Astrocyte of the spinal cord (primary cell): ENCODE data around the gene HS1BP3.

ENCODE experiments used
- DNase-seq: peaks from one replicate; pipeline ENCODE4 v3.0.0; 2011; ENCODE audit warnings: low read depth, low spot score
- H3K4me3 ChIP-seq: 2 replicates; pipeline ENCODE4 v1.5.1; 2011; ENCODE audit warnings: low read depth, mild to moderate bottlenecking, low read length, moderate library complexity
- in situ Hi-C: cut with HindIII; loops from 2 replicates; pipeline ENCODE4 v1.10.0; 2017; ENCODE audit warnings: low sequenced_read_pairs
- TF ChIP-seq, protein P1 (sequence below): IDR thresholded peaks from 2 replicates; pipeline ENCODE4 v1.5.1; 2012; ENCODE audit warnings: low read depth, mild to moderate bottlenecking, low read length, inconsistent platforms

HS1BP3 gene

DNA sequence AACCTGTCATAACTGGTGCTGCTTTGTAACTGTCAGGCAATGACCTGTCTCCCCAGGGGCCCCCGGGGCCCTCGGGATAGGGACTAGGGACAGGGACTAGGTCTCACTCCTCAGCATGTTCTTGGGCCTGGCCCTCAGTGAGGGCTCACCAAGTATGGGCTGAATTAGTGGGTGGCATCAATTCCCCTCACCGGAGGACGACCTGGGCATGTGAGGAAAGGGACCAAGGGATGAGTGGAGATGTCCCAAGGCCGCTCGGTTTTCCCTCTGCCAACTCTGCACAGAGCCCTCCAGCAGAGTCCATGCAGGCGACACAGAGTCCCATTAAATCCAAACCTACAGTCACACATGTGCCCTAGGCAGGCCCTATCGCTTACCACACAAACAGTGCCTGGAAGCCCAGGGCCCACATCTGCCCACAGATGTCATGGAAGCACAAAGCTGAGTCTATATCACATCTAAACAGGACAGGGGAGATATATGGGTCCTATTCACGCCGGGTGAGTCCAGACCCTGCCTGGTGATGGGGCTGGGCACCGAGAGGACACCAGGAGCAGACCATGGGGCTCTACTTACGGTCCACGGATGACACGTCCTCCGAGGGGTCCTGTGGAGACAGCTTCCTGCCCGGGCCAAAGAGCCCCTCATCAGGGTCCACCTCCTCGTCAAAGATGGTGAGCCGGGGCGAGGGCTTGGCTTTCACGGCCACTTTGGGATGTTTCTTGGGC, 26.6 kb downstream of the HS1BP3 start:
- in situ Hi-C loops: no loop called here
- H3K4me3 ChIP-seq: no peak overlapping the region
- no peak for DNase-seq
- TF ChIP-seq, protein P1, sequence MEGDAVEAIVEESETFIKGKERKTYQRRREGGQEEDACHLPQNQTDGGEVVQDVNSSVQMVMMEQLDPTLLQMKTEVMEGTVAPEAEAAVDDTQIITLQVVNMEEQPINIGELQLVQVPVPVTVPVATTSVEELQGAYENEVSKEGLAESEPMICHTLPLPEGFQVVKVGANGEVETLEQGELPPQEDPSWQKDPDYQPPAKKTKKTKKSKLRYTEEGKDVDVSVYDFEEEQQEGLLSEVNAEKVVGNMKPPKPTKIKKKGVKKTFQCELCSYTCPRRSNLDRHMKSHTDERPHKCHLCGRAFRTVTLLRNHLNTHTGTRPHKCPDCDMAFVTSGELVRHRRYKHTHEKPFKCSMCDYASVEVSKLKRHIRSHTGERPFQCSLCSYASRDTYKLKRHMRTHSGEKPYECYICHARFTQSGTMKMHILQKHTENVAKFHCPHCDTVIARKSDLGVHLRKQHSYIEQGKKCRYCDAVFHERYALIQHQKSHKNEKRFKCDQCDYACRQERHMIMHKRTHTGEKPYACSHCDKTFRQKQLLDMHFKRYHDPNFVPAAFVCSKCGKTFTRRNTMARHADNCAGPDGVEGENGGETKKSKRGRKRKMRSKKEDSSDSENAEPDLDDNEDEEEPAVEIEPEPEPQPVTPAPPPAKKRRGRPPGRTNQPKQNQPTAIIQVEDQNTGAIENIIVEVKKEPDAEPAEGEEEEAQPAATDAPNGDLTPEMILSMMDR: no peak

DNA sequence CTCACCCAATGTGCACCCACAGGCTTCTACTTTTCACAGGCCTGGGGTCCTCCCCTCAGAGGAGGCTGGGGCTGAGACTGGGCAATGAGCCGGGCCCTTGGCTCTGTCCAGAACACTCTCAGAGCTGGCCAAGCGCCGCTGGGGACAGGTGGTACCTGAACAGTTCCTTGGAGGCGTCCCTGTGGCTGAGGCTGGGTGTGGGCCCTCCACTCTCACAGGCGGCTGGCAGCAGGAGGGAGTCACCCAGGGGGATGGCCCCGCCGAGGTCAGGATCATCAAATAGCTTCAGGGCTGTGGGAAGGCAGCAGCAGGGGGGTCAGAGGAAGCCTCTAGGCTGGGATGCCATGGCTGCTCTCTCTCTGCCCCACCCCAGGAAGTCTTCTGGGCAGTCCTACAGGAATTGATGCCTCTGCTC, 27.1 kb downstream of the HS1BP3 start:
- in situ Hi-C loops: no loop called here
- DNase-seq: no peak
- no peak overlapping the region for H3K4me3 ChIP-seq
- TF ChIP-seq, protein P1: no peak

DNA sequence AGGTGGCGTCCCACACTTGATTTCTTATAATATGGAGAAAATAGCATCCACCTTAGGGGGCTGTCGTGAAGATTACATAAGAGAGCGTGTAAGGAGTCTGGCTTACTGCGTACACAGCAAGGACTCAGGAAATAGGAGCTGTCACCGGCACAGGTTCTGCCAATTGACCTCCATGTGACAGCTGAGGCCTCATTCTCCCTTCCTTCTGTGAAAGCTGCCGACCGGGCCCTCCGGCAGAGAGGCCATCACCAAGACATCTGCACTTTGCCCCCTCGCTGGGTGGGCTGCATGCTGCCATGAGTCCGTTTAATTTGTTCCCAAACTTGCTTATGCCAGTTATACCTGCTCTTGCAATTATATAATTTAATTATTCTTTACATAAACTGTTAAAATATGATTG, 27.7 kb downstream of the HS1BP3 start:
- H3K4me3 ChIP-seq: no peak overlapping the region
- TF ChIP-seq, protein P1: no peak
- in situ Hi-C loops: no loop called here
- no peak for DNase-seq

DNA sequence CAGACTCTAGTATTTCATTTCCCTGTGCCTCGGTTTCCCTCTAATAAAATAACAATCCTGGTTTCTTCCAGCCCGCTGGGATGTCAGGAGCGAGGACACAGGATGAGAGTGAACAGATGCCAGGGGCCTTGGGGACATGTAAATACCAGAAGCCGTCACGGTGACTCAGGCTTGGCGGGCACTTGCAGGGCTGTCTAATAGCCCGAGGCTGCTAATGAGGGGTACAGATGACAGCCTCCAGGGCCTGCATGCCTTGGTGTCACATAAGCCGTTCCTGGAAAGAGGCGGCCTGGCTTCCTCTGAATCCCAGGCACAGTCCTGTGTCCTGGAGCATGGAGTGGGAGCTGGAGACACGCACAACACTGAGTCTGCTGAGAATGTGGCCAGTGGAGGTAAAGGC, 28.2 kb downstream of the HS1BP3 start:
- TF ChIP-seq, protein P1: no peak
- no peak for DNase-seq
- no peak overlapping the region for H3K4me3 ChIP-seq
- in situ Hi-C loops: no loop called here

DNA sequence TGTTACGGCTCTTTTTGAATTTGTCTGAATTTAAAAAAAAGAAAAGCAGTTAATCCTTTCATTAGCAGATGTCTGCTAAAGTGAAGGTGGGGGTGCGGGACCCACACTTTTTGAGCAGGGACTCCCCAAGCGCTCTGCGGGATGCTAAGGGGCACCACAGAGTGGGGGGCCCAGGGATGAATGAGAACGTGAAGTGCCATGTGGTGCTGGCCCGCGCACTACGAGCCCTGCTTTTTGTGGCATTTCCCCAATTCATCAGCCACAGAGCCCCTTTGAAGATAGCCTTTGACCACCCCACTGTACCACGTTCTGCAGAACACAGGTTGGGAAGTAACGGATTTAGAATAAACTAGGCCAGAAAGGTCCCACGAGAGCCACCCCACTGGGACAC, 28.6 kb downstream of the HS1BP3 start:
- TF ChIP-seq, protein P1: no peak
- in situ Hi-C loops: no loop called here
- DNase-seq: no peak
- no peak overlapping the region for H3K4me3 ChIP-seq

DNA sequence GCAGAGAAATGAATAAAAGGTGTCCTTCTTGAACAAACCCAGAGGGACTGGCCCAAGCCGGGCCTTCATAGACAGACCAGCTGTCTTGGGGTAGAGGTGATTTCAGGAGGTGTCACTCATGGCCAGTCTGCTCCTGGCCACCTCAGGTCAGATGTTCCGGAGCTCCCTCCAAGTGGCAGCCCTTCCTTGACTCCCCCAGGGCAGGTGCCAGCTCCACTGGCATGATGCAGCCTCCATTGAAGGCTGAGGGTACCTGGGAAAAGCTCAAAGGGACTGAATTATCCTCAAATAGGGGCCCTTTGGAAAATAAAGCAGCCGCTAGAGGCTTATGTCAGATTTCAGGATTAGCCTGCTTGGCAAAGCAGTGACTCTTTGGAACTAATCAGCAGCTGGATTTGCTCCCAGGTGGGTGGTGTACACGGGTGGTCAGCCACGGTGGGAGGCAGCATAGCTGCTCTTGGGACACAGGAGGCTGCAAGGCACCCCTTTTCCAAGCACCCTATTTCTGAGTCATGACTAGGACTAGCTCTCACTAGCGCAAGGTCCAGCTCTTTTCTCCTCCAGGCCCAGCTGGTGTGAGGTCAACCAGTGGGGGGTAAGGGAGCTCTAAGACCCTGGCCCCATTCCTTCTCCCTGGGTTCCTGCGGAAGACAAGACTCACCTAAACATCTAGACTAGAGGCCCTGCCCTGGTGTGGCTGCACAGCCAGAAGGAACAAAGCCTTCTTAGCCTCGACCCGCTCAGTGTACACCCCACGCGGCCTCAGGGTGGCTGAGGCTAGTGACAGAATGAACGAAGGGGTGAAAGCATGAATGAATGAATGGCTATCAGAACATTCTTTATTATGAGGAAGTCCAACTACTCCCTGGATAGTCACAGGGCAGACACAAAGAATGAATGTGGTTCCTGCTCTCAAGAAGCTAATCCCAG, 29.3 kb downstream of the HS1BP3 start:
- no peak overlapping the region for H3K4me3 ChIP-seq
- no peak for DNase-seq
- in situ Hi-C loops: no loop called here
- TF ChIP-seq, protein P1: no peak
